Small intestine (tissue), 16 donors: ENCODE results near the gene TBXT. TPM values are rescaled to one million over a fixed set of nuclear protein-coding genes. Genes with fewer than 3 reads are reported as not detected.

Source experiments
- DNase-seq, 2 donors: peaks; one replicate each; pipeline versions ENCODE4 v3.0.0 to v3.0.0-alpha.2; 2013
- FAIRE-seq: peaks from 2 replicates; lab custom pipeline; 2012; peaks lifted over from hg19 to GRCh38; lab: Jason Lieb, UNC
- H3K27ac ChIP-seq, 3 donors: one replicate each; pipeline ENCODE4 v1.5.1; 2013; ENCODE audit warnings: low read length in 2 of 3, mild to moderate bottlenecking in 2 of 3, control low read depth in 1 of 3, inconsistent platforms in 1 of 3, low read depth in 1 of 3, moderate library complexity in 1 of 3
- H3K27me3 ChIP-seq, 3 donors: one replicate each; pipeline ENCODE4 v1.6.1; 2013; ENCODE audit warnings: low read length in 3 of 3, inconsistent platforms in 1 of 3; ENCODE audit not compliant: control insufficient read depth in 3 of 3, insufficient read depth in 3 of 3
- H3K36me3 ChIP-seq, 3 donors: one replicate each; pipeline ENCODE4 v1.6.1; 2013; ENCODE audit warnings: low read length in 3 of 3, inconsistent platforms in 1 of 3, low read depth in 1 of 3, mild to moderate bottlenecking in 1 of 3, moderate library complexity in 1 of 3; ENCODE audit not compliant: control insufficient read depth in 3 of 3, insufficient read depth in 2 of 3
- H3K4me1 ChIP-seq, 3 donors: one replicate each; pipeline ENCODE4 v1.6.1; 2013; ENCODE audit warnings: low read length in 2 of 3, inconsistent platforms in 1 of 3, low read depth in 1 of 3, mild to moderate bottlenecking in 1 of 3, moderate library complexity in 1 of 3; ENCODE audit not compliant: control insufficient read depth in 3 of 3, insufficient read depth in 2 of 3
- H3K4me3 ChIP-seq, 3 donors: one replicate each; pipeline ENCODE4 v1.5.1; 2013; ENCODE audit warnings: low read length in 3 of 3, control low read depth in 1 of 3, inconsistent platforms in 1 of 3, low read depth in 1 of 3, mild to moderate bottlenecking in 1 of 3, moderate library complexity in 1 of 3
- H3K9me3 ChIP-seq, 2 donors: one replicate each; pipeline ENCODE4 v1.6.1; 2013; ENCODE audit warnings: low read depth in 1 of 2, low read length in 1 of 2; ENCODE audit not compliant: control insufficient read depth in 2 of 2, insufficient read depth in 1 of 2
- WGBS, 3 donors: extraction: QIAGEN DNeasy Blood & Tissue Kit; methylation state at CpG; one replicate each; pipeline ENCODE4 v1.1.7; 2013; 5-methylcytosine and 5-hydroxymethylcytosine counted together
- long read RNA-seq, 10 donors: transcript quantifications; one replicate each; lab custom pipeline, GENCODE V29; 2026
- polyA plus RNA-seq, 4 donors: library from polyadenylated mRNA; stranded (reverse) in 3 of 4; unstranded in 1 of 4; fragments of 200-250 nt in 3 of 4; fragments of 120-200 nt in 1 of 4; gene quantifications; one replicate each; pipeline versions ENCODE4 v1.2.1 to v1.2.3, GENCODE V29; 2013
- donor health status: healthy with polysubstance abuse.
- donor health status: control.
- donor health status: control.
- donor health status: Bipolar disorder and iron deficiency.
- donor health status: healthy.

The TBXT gene
- polyA plus RNA-seq, result not detected
- long read RNA-seq, donor 1, result 0 reads
- long read RNA-seq, donor 2, result 0 reads
- long read RNA-seq, donor 3, result 0 reads
- long read RNA-seq, donor 4, result 0 reads
- long read RNA-seq, donor 5, result 0 reads
- long read RNA-seq, donor 6, result 0 reads
- long read RNA-seq, donor 7, result 0 reads
- long read RNA-seq, donor 8, result 0 reads
- long read RNA-seq, donor 9, result 0 reads
- long read RNA-seq, donor 10, result 0 reads

- FAIRE-seq (no peak), DNase-seq (no peak)
- WGBS, 3 donors, result 0 to 1% (median 1%) methylated on average over 70 to 79 of the region's 79 CpGs
- Histone ChIP-seq H3K27me3 (peaks cover 14 to 96% (median 56%) of the 10 kb centered on the region in 3 donors), H3K27ac (no peak within 1 kb of the TSS), H3K36me3 (no peaks in the 10 kb centered on the region), H3K4me1 (peaks cover 0 to 9% (median 0%) of the 10 kb centered on the region in 3 donors), H3K9me3 (no peaks in the 10 kb centered on the region), H3K4me3 (peak within 1 kb of the TSS in 1 of 3 donors; percentile 35)
These were observed at the start of gene TBXT for GRCh38 chr6:166167801-166168615. TSS of gene TBXT (minus strand) at chr6:166167851. CDS start at chr6:166167591, 260 bp downstream.

GRCh38 chr6:166207284-166207561 is 39.6 kb upstream of the TBXT start:
- peaks cover 0 to 3% of the 10 kb centered on the region in 2 donors for H3K9me3 ChIP-seq
- 85 to 96% (median 87%) methylated on average over 3 of the region's 3 CpGs for WGBS, 3 donors
- H3K36me3 ChIP-seq, result no peaks in the 10 kb centered on the region
- DNase-seq, result no peak
- peaks cover 0 to 4% (median 3%) of the 10 kb centered on the region in 3 donors for H3K27me3 ChIP-seq
- H3K4me1 ChIP-seq, result no peaks in the 10 kb centered on the region
- no peak for FAIRE-seq
- no peak overlapping the region for H3K4me3 ChIP-seq
- no peak overlapping the region for H3K27ac ChIP-seq

GRCh38 chr6:166206510-166207283 is 39.0 kb upstream of the TBXT start:
- Histone ChIP-seq H3K9me3 (peaks cover 0 to 3% of the 10 kb centered on the region in 2 donors), H3K4me1 (no peaks in the 10 kb centered on the region), H3K27me3 (peaks cover 0 to 4% (median 3%) of the 10 kb centered on the region in 3 donors), H3K4me3 (no peak overlapping the region), H3K27ac (no peak overlapping the region), H3K36me3 (no peaks in the 10 kb centered on the region)
- FAIRE-seq (no peak), DNase-seq (no peak)
- WGBS, 3 donors, result 66 to 77% (median 70%) methylated on average over 8 of the region's 8 CpGs

- peaks cover 0 to 3% of the 10 kb centered on the region in 2 donors for H3K9me3 ChIP-seq
- 81 to 93% (median 89%) methylated on average over 9 of the region's 9 CpGs for WGBS, 3 donors
- no peak overlapping the region for H3K4me3 ChIP-seq
- H3K36me3 ChIP-seq, result no peaks in the 10 kb centered on the region
- no peak for FAIRE-seq
- DNase-seq, result no peak
- H3K27ac ChIP-seq, result no peak overlapping the region
- no peaks in the 10 kb centered on the region for H3K4me1 ChIP-seq
- H3K27me3 ChIP-seq, result peaks cover 0 to 8% (median 3%) of the 10 kb centered on the region in 3 donors
These were observed 38.4 kb upstream of the TBXT start for GRCh38 chr6:166206066-166206465.

GRCh38 chr6:166204852-166205650 is 37.4 kb upstream of the TBXT start:
- FAIRE-seq, result no peak
- no peak for DNase-seq
- Histone ChIP-seq H3K27me3 (peaks cover 0 to 8% (median 3%) of the 10 kb centered on the region in 3 donors), H3K4me3 (no peak overlapping the region), H3K9me3 (peaks cover 0 to 3% of the 10 kb centered on the region in 2 donors), H3K4me1 (no peaks in the 10 kb centered on the region), H3K27ac (no peak overlapping the region), H3K36me3 (no peaks in the 10 kb centered on the region)
- 86 to 89% (median 86%) methylated on average over 17 of the region's 17 CpGs for WGBS, 3 donors

GRCh38 chr6:166203641-166204222 is 36.1 kb upstream of the TBXT start:
- Histone ChIP-seq H3K27ac (no peak overlapping the region), H3K9me3 (no peaks in the 10 kb centered on the region), H3K27me3 (peaks cover 0 to 4% (median 3%) of the 10 kb centered on the region in 3 donors), H3K36me3 (no peaks in the 10 kb centered on the region), H3K4me3 (no peak overlapping the region), H3K4me1 (no peaks in the 10 kb centered on the region)
- DNase-seq (no peak), FAIRE-seq (no peak)
- 88 to 93% (median 92%) methylated on average over 14 of the region's 14 CpGs for WGBS, 3 donors

- 79 to 90% (median 86%) methylated on average over 9 of the region's 9 CpGs for WGBS, 3 donors
- no peak for FAIRE-seq
- Histone ChIP-seq H3K4me1 (no peaks in the 10 kb centered on the region), H3K36me3 (no peaks in the 10 kb centered on the region), H3K27ac (no peak overlapping the region), H3K27me3 (peaks cover 0 to 4% (median 3%) of the 10 kb centered on the region in 3 donors), H3K4me3 (no peak overlapping the region), H3K9me3 (no peaks in the 10 kb centered on the region)
- DNase-seq, result no peak
These were observed 35.5 kb upstream of the TBXT start for GRCh38 chr6:166203003-166203640.
